Measurements from ENCODE around the gene GPR15.

Gene GPR15

DNA sequence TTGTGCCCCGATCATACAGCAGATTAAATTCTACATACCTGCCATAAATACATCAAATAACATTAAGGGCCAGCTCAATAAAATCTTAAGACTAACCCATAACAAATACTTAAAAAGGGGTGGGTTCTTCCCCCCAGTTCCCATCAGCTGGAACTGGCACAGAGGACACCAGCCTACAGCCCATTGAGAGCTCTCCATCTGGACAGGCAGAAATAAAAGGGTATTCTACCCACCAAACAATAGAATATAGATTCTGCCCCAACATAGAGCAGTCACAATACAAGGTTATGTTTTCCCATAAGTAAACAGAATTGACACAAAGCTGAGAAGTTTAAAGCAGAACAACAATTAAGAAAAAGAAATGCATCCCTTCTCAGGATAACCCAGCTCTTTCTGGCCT lies 49.7 kb downstream of the GPR15 start:
- in situ Hi-C loops (cut with MboI; ENCODE audit: low pct_unique_long_range_greater_than_20kb, low sequenced_read_pairs, unreplicated experiment): loop anchor here (25.0 kb wide), 1 partner anchor 544 kb away; the partner anchor contains the start of gene GABRR3
- no peak for DNase-seq (ENCODE audit: low spot score)
- TF ChIP-seq, protein P1, sequence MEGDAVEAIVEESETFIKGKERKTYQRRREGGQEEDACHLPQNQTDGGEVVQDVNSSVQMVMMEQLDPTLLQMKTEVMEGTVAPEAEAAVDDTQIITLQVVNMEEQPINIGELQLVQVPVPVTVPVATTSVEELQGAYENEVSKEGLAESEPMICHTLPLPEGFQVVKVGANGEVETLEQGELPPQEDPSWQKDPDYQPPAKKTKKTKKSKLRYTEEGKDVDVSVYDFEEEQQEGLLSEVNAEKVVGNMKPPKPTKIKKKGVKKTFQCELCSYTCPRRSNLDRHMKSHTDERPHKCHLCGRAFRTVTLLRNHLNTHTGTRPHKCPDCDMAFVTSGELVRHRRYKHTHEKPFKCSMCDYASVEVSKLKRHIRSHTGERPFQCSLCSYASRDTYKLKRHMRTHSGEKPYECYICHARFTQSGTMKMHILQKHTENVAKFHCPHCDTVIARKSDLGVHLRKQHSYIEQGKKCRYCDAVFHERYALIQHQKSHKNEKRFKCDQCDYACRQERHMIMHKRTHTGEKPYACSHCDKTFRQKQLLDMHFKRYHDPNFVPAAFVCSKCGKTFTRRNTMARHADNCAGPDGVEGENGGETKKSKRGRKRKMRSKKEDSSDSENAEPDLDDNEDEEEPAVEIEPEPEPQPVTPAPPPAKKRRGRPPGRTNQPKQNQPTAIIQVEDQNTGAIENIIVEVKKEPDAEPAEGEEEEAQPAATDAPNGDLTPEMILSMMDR (IDR thresholded peaks at IDR 0.05; ENCODE audit: extremely low read depth, insufficient read depth, missing control alignments): no peak

DNA sequence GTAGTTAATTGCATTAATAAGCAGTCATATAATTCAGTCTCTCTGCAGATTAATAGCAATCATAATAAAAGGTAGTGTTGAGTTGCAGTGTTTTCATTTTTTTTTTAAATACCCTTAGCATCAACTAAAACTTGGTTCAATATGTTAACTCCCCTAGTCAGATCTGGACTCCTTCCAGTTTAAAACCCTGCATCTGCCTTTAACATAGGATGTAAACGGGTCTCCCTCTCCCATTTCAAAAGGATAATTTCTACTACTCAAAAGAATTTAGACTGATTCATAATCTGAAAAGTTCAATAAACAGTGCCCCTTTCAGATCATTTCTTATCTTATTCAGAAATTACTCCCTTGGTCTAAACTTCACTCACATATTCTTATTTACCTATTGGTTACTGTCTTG lies 50.3 kb downstream of the GPR15 start:
- TF ChIP-seq, protein P1 (IDR thresholded peaks at IDR 0.05; ENCODE audit: extremely low read depth, insufficient read depth, missing control alignments): no peak
- DNase-seq (ENCODE audit: low spot score): no peak
- in situ Hi-C loops (cut with MboI; ENCODE audit: low pct_unique_long_range_greater_than_20kb, low sequenced_read_pairs, unreplicated experiment): loop anchor here (25.0 kb wide), 1 partner anchor 545 kb away; the partner anchor contains the start of gene GABRR3

DNA sequence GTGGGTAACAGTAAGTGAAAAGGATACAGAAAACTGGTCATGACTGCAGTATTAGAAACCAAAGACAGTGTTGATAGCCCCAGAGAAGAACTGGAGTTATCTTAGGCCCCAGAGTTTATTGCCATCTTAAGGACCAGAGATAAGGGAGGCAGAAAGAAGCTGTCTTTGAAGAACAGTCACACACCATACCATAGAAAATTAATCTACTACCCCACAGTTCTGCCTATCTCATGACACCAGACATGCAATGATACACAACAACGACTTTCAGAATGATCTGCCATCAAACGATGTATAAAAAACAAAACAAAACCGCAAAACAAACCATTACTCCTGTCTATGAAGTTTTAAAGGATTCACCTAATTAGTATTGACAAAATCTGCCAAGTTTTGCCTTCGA lies 52.0 kb downstream of the GPR15 start:
- TF ChIP-seq, protein P1 (IDR thresholded peaks at IDR 0.05; ENCODE audit: extremely low read depth, insufficient read depth, missing control alignments): no peak
- in situ Hi-C loops (cut with MboI; ENCODE audit: low pct_unique_long_range_greater_than_20kb, low sequenced_read_pairs, unreplicated experiment): loop anchor here (25.0 kb wide), 1 partner anchor 546 kb away; the partner anchor contains the start of gene GABRR3

More for the DNA sequence above, 52.0 kb downstream of the GPR15 start:
- no peak for DNase-seq (ENCODE audit: low spot score)
